HG03521 (cell line): ENCODE data around the gene SLC39A13.
"Not testable (repeated sequence)": the region's sequence is repeated elsewhere in the genome, so short reads cannot be mapped to it uniquely, and the experiment has no call there.

Source experiments
- ATAC-seq: cut with Tn5 transposase; IDR thresholded peaks from one replicate; pipeline ENCODE4 v1.9.1; 2021; ENCODE audit warnings: mild to moderate bottlenecking, moderate library complexity; ENCODE audit not compliant: unreplicated experiment

SLC39A13 gene

DNA sequence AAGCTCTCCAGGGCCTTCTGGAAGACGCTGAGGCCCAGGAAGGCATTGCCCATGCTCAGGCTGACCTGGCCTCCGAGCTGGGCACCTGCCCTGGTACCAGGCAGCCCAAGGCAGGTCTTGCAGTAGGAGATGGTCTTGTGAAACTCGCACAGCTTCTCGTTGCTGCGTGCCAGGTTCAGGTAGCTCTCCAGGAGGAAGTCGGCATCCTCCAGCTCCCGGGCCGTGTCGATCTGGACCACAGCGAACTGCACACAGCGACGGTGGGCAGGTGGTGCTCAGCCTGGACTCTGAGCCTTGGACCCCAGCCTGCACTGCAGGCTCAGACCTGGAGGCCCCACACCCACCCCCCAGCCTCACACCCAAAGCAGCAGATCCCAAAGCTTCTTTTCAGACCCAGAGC is 39.5 kb downstream of the SLC39A13 start:
- no peak for ATAC-seq

DNA sequence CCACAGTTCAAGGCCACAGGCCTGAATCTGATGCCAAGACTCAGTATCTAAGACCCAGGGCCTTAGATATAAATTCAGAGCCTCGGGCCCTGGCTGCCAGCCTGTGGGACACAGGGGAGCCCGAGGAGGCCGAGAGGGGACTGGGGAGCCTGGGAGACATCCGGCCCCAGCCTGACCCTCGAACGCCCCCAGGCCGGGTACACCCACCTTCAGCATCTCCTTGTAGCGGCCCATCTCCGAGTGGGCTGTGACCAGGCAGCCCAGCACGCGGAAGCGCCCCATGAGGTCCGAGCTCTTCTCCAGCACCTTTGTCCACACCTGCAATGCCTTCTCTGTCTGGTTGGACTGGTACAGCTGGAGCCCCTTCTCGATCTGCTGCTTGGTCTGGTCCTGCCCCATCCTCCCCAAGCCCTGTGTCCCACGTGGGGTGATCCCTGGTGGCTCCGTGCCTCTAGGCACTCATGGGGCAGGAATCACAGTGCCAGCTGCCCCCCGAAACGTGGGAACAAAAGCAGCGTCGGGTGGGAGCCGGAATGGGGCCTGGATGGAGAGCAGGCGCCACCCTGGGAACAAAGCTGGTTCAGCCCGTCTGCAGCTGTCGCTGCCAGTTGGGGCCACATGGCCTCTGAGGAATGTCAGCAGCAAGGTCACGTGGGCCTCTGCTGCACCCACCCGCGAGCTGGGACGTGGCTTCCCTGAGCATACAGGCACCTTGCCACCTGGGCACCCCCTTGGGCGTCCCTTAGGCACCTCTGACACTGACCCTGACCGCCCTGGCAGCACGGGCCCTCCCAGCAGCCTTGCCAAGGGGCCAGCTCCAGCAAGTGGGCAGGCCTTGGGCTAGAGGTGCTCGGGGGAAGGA is 40.4 kb downstream of the SLC39A13 start, which contains the start of gene RAPSN:
Gene RAPSN (minus strand): TSS at position 571 of the 862 bp plus-strand sequence. CDS start 172 bp downstream, at position 399.
- no peak for ATAC-seq

DNA sequence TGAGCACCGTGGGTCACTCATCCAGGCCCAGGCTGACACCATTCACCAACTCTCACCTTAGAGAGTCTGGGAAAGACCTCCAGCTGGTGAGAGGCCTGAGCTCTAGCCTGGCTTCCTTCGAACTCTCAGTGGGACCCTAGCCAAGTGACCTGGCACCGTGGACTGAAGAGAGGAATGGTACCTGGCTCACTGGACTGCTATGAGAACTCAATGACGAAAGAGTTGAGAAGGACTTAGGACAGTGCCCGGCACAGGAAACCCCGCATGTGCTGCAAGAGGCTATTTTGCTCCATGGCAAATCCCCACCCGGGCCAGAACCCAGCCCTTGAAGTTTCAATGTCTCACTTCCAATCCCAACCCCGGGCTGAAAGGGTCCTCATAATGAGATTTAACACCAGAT is 41.2 kb downstream of the SLC39A13 start:
- no peak for ATAC-seq

DNA sequence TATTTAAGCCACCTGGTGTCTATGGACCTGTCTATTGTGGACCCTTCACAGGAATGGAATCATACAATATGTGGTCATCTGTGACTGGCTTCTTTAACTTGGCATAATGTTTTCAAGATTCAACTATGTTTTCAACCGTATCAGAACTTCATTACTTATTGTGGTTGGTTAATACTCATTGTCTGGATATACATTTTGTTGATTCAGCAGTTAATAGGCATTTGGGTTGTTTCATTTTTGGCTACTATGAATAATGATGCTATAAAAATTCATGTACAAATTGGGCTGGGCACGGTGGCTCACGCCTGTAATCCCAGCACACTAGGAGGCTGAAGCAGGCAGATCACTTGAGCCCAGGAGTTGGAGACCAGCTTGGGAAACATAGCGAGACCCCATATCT is 43.0 kb downstream of the SLC39A13 start:
- no peak for ATAC-seq

DNA sequence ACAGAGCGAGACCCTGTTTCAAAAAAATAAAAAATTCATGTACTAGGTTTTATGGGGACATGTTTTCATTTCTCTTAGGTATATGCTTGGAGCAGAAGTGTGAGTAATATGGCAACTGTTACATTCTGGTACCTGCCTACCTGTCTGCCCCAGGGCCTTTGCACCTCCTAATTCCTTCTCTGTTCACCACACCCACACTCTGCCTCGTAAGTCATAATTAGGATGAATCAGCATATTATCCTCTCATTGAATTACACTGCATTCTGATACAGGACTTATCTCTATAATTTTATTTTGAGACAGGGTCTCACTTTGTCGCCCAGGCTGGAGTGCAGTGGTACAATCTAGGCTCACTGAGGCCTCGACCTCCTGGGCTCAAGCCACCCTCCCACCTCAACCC is 43.6 kb downstream of the SLC39A13 start:
- ATAC-seq, result no peak

DNA sequence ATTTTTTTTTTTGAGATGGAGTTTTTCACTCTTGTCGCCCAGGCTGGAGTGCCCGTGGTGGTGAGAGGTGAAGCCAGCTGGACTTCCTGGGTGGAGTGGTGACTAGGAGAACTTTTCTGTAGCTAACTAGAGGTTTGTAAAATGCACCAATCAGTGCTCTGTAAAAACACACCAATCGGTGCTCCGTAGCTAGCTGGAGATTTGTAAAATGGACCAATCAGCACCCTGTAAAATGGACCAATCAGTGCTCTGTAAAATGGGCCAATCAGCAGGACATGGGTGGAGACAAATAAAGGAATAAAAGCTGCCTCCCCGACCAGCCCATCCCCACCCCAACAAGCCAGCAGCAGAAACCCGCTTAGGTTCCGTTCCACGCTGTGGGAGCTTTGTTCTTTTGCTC is 45.0 kb downstream of the SLC39A13 start:
- no peak for ATAC-seq

DNA sequence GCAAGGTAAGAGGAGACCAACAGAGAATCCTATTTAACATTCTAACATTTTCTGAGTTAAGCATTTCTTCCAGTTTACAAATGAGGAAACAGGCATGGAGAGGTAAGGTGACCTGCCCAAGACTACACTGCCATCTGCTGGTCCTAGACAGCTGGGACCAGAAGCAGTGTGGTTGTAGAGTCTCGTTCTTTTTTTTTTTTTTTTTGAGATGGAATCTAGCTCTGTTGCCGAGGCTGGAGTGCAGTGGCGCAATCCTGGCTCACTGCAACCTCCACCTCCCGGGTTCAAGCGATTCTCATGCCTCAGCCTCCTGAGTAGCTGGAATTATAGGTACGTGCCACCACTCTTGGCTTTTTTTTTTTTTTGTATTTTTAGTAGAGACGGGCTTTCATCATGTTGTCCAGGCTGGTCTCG is 45.9 kb downstream of the SLC39A13 start:
- not testable (repeated sequence) for ATAC-seq

DNA sequence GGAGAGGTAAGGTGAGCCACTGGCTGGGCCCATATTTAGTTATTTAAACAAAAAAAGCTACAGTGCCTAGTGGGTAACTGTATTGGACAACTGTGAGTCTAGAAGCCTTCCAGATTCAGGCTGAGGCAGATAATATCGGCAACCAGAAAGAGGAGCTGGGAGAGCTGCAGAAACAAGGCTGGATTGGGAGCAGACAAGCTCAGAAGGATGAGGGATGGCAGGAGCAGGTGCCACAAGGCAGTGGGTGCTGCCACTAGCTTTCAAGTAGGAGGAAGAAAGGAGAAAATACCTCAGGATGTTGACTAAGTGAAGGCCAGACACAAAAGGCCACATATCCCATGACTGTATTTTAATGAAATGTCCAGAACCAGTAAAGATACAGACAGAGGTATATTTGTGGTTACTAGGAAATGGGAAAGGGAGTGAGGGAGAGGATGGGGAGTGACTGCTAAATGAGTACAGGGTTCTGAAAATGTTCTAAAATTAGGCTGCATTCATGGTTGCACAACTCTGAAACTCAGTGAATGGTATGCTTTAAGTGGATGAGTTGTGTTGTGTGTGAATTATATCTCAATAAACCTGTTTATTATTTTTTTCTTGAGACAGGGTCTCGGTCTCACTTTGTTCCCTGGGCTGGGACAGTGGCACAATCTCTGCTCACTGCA is 52.3 kb downstream of the SLC39A13 start:
- no peak for ATAC-seq

DNA sequence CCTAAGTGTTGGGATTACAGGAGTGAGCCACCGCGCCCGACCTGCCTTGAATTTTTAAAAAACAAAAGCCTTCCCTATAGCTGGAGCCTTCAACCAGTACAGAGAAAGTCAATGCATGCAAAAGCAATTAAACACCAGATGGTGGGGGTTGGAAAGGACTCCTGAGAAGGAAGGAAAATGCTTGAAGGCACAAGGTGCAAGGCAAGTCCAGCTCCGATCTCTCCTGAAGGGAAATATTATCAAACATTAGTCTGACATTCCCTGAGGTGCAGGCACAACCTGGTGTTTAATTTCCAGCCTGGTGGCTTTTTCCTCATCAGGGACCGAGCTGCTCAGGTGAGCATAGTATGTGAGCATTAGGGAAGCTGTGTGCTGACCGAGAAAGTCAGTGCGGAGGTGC is 53.5 kb downstream of the SLC39A13 start:
- no peak for ATAC-seq

DNA sequence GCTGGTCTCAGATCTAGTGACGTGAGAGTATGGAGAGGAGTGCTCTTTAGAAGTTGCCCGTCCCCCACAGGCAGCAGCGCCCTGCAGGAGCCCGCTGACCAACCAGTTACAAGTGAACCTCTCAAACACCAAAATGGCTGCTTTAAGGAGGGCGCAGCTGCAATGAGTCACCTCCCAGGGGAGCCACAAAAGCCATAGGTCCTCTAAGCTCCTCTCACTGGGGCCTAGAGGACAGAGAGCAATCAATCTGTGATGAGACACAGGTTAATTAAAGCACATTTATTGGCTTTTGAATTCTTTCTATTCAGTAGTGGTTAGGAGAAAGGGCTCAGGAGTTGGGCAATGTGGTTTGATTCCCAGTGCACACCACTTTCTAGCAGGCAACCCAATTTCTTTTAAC is 56.1 kb downstream of the SLC39A13 start:
- no peak for ATAC-seq
